Suppressor macrophage treated with lipopolysaccharide for 4 hours (primary cell): ENCODE measurements around the gene GJA5.
"Not testable (repeated sequence)": the region's sequence is repeated elsewhere in the genome, so short reads cannot be mapped to it uniquely, and the experiment has no call there.

Source experiments
- DNase-seq: peaks from one replicate; pipeline ENCODE4 v3.0.0-alpha.2; 2020

The GJA5 gene

GRCh38 chr1:147762233-147763024 is 2.0 kb upstream of the GJA5 start:
- no peak for DNase-seq

GRCh38 chr1:147758379-147759100 is 1.9 kb downstream of the GJA5 start:
- no peak for DNase-seq

- no peak for DNase-seq
These were observed 3.1 kb downstream of the GJA5 start for GRCh38 chr1:147757015-147757990.

GRCh38 chr1:147756341-147756740 is 4.1 kb downstream of the GJA5 start:
- no peak for DNase-seq

GRCh38 chr1:147754661-147755060 is 5.7 kb downstream of the GJA5 start:
- DNase-seq = no peak

GRCh38 chr1:147753081-147753480 is 7.3 kb downstream of the GJA5 start:
- no peak for DNase-seq

GRCh38 chr1:147752511-147752910 is 7.9 kb downstream of the GJA5 start:
- no peak for DNase-seq

GRCh38 chr1:147751346-147751745 is 9.1 kb downstream of the GJA5 start:
- no peak for DNase-seq

DNA sequence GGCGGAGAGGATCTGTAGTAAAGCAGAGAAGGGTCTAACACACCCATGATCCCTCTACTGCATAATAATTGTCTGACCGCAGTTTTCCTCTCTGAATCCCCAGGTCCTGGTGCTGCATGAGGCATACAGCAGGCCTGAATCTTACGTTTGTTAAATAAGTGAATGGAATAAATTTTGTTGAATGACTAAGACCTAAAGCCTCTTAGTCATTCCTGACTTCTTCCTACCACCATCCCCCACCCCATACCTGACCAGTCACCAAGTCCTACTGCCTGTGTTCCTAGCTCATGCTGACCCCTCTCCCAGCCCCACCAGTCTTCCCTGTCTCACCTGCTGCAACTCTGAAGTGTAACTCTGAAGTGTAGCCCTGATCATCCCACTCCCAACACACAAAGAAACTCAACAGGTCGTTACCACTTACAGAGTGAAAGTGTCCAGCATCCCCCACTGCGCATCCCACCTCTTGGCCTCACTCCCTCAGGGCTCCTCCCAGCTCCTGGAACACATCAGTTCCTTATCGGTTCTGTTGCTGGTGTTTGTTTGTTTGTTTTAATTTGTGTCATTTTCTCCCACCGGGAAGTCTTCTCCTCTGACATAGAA is 9.7 kb downstream of the GJA5 start:
- no peak for DNase-seq

DNA sequence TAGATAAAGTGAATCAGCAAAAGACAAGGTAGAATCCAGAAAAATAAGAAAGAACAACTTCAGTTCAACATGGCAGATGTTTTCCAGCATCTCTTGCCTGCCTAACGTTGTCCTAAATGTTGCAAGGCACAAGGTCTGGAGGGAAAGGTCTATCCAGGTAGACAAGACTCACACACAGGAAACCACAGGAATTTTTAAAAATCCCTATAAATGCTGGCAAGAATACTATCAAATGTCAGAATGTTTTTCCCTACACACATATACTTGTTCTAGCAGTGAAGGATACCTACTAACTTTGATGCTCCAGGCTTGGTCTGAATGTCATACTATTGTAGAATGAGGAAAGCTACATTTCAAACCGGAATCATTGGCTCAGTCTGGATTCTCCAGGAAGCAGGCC is 10.6 kb downstream of the GJA5 start:
- DNase-seq = no peak

DNA sequence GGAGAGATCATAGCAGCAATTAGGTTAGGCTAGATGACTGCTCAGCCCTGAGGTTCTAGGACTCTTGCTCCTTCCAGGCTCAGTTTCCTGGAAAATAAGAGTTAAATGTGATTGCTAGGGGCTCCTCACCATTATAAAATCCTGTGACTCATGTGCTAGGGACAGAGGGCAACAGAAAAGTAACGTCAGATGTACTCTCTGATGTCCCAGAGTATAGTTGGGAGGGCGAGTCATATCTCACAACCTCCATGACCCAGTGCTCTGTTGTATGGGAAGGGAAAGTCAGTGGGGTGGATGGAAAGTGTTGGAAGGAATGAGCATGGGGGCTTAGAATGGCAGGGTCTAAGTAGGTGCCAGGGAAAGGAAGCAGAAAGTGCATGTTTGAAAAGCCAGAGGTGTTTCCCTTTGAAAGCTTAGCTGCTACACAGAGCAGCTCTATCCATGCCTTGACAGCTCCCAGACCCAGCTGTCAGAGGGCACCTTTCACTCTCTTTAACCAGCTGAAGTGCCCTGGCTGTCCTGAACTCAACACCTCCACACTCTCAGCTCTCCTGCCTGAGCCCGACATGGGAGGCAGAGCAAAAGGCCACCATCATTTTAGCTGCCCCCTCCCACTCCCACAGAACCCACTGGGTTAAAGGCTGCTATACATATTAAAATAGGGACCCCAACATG is 11.6 kb downstream of the GJA5 start:
- no peak for DNase-seq

DNA sequence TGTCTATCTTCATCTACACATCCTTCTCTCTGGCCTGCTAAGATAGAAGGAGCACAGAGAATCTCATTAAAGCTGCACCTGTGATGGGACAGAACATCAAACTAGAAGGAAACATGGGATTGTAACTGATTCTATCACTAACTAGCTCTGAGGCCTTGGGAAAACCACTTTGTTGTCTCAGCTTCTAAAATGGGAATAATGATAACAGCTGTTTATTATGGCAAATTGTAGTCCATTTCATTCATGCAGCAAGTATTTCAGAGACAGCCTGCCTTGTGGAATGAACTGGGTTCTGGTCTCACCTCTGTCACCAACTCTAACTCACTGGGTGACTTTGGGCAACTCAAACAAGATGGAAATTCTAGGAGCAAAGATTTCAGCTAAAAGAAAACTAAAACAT is 12.4 kb downstream of the GJA5 start:
- no peak for DNase-seq

DNA sequence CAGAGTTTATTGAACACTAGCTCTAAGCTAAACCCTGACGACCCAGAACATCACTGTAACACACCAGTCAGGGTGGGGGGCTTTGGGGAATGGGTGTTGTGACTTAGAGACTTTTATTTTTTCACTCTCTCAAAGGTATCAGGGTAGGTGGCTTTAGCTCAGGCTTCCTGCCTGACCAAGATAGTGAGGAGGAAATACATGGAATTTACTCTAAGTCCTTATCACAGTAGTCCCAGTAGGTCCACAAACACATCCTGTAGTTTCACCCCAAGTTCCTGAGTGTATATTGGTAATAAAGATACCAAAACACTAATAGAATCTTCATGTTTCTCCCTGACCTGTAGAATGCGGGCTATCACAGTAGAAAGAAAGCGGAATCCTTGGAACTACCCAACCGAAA is 15.1 kb downstream of the GJA5 start:
- no peak for DNase-seq

GRCh38 chr1:147741065-147741464 is 19.3 kb downstream of the GJA5 start:
- DNase-seq = no peak

- DNase-seq = no peak
These were observed 20.0 kb downstream of the GJA5 start for GRCh38 chr1:147740391-147740790.

DNA sequence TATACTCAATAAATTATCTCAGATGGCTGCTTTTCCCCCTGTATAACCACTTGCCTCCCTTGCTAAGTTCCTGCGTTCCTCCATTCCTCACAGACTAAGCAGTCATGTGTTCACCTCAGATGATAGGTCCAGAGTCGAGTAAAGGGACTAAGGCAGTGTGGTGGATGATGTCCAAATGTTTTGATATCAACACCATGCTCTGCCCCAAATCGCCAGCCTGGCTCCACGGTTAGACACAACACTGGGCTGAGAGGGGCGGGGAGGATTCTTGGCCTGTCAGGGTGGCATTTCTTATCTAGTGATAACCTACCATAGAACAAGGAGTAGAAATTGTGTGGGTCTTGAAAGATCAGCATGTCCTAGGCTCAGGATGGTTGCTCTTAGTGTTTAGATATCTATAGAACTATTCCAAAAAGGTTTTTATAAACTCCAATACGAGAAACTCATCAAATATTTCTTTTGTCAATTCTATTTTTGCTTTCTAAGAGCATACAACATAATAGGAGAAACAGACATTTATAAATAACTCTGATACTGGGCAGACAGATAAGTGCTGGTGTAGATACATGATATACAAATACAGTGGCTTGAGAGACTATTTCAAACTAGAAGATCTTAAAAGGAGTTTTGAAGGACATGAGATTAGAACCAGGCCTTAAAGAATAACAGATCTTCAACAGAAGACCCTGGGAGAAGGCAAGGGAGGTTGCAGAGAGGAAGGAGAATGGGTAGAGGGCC is 21.5 kb downstream of the GJA5 start:
- no peak for DNase-seq

GRCh38 chr1:147738129-147738528 is 22.3 kb downstream of the GJA5 start:
- no peak for DNase-seq

- peak; percentile 55 for DNase-seq
These were observed 23.5 kb downstream of the GJA5 start for GRCh38 chr1:147736883-147737282.

DNA sequence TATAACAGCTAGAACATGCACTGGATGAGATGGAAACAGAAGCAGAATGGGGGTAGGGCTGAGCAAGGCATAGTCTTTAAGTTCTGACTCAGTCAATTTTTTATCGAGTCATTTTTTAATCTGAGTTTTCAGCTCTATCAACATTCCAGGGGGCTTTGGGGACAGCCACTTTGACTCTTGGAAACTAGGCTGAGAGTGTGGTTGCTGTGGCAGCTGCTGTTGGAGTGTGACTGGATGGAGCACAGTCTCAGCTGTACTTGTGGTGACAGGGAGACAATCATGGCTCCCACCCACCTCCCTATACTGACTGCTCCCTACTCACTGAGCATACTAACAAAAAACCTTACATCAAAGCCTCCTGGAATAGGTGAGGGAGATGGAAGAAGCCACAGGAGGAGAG is 25.0 kb downstream of the GJA5 start:
- DNase-seq = no peak

- DNase-seq = not testable (repeated sequence)
These were observed 26.0 kb downstream of the GJA5 start for GRCh38 chr1:147734291-147734841.

- DNase-seq = no peak
These were observed 31.1 kb downstream of the GJA5 start for GRCh38 chr1:147729315-147729714.
